ENCODE results near the gene GARIN5A.
"Not testable (repeated sequence)": the region's sequence is repeated elsewhere in the genome, so short reads cannot be mapped to it uniquely, and the experiment has no call there.

GARIN5A gene

DNA sequence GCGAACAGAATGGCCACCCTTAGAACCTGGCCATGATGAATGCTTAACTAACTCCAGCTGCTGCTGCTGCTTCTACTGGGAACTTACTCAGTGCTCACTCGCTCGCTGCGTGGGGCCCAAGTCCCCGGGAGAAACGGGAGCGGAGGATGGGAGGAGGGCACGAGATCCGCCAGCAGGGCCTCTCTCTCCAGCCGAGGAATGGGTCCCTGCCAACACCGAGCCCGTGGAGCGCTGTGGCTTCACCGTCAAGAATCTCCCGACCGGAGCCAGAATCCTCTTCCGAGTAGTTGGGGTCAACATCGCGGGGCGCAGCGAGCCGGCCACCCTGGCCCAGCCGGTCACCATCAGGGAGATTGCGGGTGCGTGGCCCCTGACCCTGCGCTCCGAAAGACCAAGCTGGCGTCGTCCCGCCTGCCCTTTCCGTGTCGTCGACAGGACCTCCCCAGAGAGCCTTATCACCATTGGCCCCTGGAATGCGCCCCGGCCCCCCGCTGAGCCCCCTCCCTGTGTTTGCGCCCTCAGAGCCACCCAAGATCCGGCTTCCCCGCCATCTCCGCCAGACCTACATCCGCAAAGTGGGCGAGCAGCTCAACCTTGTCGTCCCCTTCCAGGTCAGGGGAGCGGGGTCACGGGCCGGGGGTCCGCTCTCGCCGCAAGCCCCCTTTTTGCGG is 18.1 kb downstream of the GARIN5A start:
- DNase-seq (ENCODE audit: insufficient read length) (no peak), FAIRE-seq (no peak)
- no peak for TF ChIP-seq POLR2A (IDR thresholded peaks at IDR 0.05; ENCODE audit: low read depth, low read length)
- no peak for TF ChIP-seq POLR2AphosphoS5 (IDR thresholded peaks at IDR 0.05; ENCODE audit: low read depth, low read length)
- no peak for TF ChIP-seq TAF1 (IDR thresholded peaks at IDR 0.05; ENCODE audit: borderline replicate concordance, low read depth, low read length)

DNA sequence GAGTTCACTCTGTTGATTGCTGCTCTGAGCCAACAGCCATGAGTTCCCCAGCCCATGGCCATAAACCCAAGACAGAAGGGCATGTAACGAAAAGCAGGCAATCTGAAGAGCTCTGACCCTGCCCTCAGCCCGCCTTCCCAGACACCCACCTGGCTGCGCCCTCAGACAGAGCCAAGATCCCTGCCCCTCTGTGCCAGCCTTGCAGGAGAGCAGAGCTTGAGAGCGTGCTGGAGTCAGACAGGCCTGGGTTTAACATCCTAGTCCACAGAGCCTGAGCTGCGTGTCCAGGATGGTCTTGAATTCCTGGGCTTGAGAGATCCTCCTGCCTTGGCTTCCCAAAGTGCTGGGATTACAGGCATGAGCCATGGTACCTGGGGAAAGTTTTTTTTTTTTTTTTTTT is 19.3 kb downstream of the GARIN5A start:
- no peak for TF ChIP-seq TAF1 (IDR thresholded peaks at IDR 0.05; ENCODE audit: borderline replicate concordance, low read depth, low read length)
- TF ChIP-seq POLR2AphosphoS5 (IDR thresholded peaks at IDR 0.05; ENCODE audit: low read depth, low read length), result no peak
- TF ChIP-seq POLR2A (IDR thresholded peaks at IDR 0.05; ENCODE audit: low read depth, low read length), result no peak
- FAIRE-seq (no peak), DNase-seq (ENCODE audit: insufficient read length) (no peak)

- TF ChIP-seq POLR2AphosphoS5 (IDR thresholded peaks at IDR 0.05; ENCODE audit: low read depth, low read length) (no peak), TAF1 (IDR thresholded peaks at IDR 0.05; ENCODE audit: borderline replicate concordance, low read depth, low read length) (no peak), POLR2A (IDR thresholded peaks at IDR 0.05; ENCODE audit: low read depth, low read length) (no peak)
- no peak for DNase-seq (ENCODE audit: insufficient read length)
- FAIRE-seq, result no peak
These were observed 20.7 kb downstream of the GARIN5A start for GRCh38 chr19:50455992-50456391.

DNA sequence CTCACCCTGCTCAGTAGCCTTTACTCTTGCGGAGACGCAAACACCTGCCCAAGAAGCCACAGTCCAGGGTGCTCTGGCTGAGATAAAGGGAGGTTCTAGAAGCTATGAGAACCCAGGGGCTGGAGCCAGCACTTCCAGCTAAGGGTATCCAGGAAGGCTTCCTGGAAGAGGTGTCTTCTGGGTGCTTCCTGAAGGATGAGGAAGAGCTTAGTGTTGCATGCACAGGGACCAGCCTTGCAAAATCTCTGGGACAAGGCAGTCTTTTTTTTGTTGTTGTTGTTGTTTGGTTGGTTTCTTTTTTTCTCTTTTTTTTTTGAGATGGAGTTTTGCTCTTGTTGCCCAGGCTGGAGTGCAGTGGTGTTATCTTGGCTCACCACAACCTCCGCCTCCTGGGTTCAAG is 23.4 kb downstream of the GARIN5A start:
- TF ChIP-seq POLR2AphosphoS5 (IDR thresholded peaks at IDR 0.05; ENCODE audit: low read depth, low read length) (no peak), TAF1 (IDR thresholded peaks at IDR 0.05; ENCODE audit: borderline replicate concordance, low read depth, low read length) (no peak), POLR2A (IDR thresholded peaks at IDR 0.05; ENCODE audit: low read depth, low read length) (no peak)
- no peak for FAIRE-seq
- no peak for DNase-seq (ENCODE audit: insufficient read length)

- DNase-seq (ENCODE audit: insufficient read length) (no peak), FAIRE-seq (no peak)
- no peak for TF ChIP-seq TAF1 (IDR thresholded peaks at IDR 0.05; ENCODE audit: borderline replicate concordance, low read depth, low read length)
- no peak for TF ChIP-seq POLR2AphosphoS5 (IDR thresholded peaks at IDR 0.05; ENCODE audit: low read depth, low read length)
- TF ChIP-seq POLR2A (IDR thresholded peaks at IDR 0.05; ENCODE audit: low read depth, low read length), result no peak
These were observed 25.5 kb downstream of the GARIN5A start for GRCh38 chr19:50451223-50451534.

- FAIRE-seq (no peak), DNase-seq (ENCODE audit: insufficient read length) (no peak)
- TF ChIP-seq TAF1 (IDR thresholded peaks at IDR 0.05; ENCODE audit: borderline replicate concordance, low read depth, low read length) (no peak), POLR2AphosphoS5 (IDR thresholded peaks at IDR 0.05; ENCODE audit: low read depth, low read length) (no peak), POLR2A (IDR thresholded peaks at IDR 0.05; ENCODE audit: low read depth, low read length) (no peak)
These were observed 26.1 kb downstream of the GARIN5A start for GRCh38 chr19:50450369-50451222.

- no peak for DNase-seq (ENCODE audit: insufficient read length)
- TF ChIP-seq TAF1 (IDR thresholded peaks at IDR 0.05; ENCODE audit: borderline replicate concordance, low read depth, low read length), result no peak
- no peak for TF ChIP-seq POLR2AphosphoS5 (IDR thresholded peaks at IDR 0.05; ENCODE audit: low read depth, low read length)
- TF ChIP-seq POLR2A (IDR thresholded peaks at IDR 0.05; ENCODE audit: low read depth, low read length), result no peak
- FAIRE-seq, result no peak
These were observed 27.3 kb downstream of the GARIN5A start for GRCh38 chr19:50449236-50449899.

- FAIRE-seq, result no peak
- TF ChIP-seq POLR2A (IDR thresholded peaks at IDR 0.05; ENCODE audit: low read depth, low read length) (no peak), TAF1 (IDR thresholded peaks at IDR 0.05; ENCODE audit: borderline replicate concordance, low read depth, low read length) (no peak), POLR2AphosphoS5 (IDR thresholded peaks at IDR 0.05; ENCODE audit: low read depth, low read length) (no peak)
- DNase-seq (ENCODE audit: insufficient read length), result no peak
These were observed 28.9 kb downstream of the GARIN5A start for GRCh38 chr19:50447750-50448149.

GRCh38 chr19:50447053-50447452 is 29.6 kb downstream of the GARIN5A start:
- no peak for TF ChIP-seq TAF1 (IDR thresholded peaks at IDR 0.05; ENCODE audit: borderline replicate concordance, low read depth, low read length)
- TF ChIP-seq POLR2AphosphoS5 (IDR thresholded peaks at IDR 0.05; ENCODE audit: low read depth, low read length), result no peak
- TF ChIP-seq POLR2A (IDR thresholded peaks at IDR 0.05; ENCODE audit: low read depth, low read length), result no peak
- DNase-seq (ENCODE audit: insufficient read length), result no peak
- no peak for FAIRE-seq

GRCh38 chr19:50444059-50444458 is 32.6 kb downstream of the GARIN5A start:
- TF ChIP-seq TAF1 (IDR thresholded peaks at IDR 0.05; ENCODE audit: borderline replicate concordance, low read depth, low read length) (no peak), POLR2A (IDR thresholded peaks at IDR 0.05; ENCODE audit: low read depth, low read length) (no peak), POLR2AphosphoS5 (IDR thresholded peaks at IDR 0.05; ENCODE audit: low read depth, low read length) (no peak)
- DNase-seq (ENCODE audit: insufficient read length) (no peak), FAIRE-seq (no peak)

DNA sequence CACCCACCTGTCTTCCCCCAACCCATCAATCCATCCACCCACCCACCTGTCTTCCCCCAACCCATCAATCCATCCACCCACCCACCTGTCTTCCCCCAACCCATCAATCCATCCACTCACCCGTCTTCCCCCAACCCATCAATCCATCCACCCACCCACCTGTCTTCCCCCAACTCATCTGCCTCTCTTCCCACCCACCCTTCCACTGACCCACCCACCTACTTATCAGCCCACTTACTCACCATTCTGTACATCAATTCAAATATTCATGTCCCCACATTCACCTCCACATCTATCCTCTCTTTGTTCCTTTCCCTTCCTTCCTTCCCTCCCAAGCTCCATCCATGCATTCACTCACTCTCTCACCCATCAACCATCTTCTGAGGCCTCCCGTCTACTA is 37.5 kb downstream of the GARIN5A start:
- DNase-seq (ENCODE audit: insufficient read length); FAIRE-seq: not testable (repeated sequence)
